Ovary (tissue), 3 donors: ENCODE measurements around the gene TENT5C.

ENCODE experiments used
- CTCF ChIP-seq, 3 donors: fragments of 450-650 bp in 2 of 3; fragments of 200-600 bp in 1 of 3; IDR thresholded peaks; one replicate each; pipeline versions ENCODE4 v1.5.1 to v1.8.0; 2016 to 2022; ENCODE audit warnings: antibody characterized with exemption in 3 of 3, mild to moderate bottlenecking in 1 of 3
- EP300 ChIP-seq: sonication (generic); formaldehyde crosslinking; IDR thresholded peaks from one replicate; pipeline ENCODE4 v1.6.1; 2017; ENCODE audit warnings: antibody characterized with exemption
- POLR2A ChIP-seq: fragments of 450-650 bp; IDR thresholded peaks from one replicate; pipeline ENCODE4 v1.6.1; 2017; ENCODE audit warnings: antibody characterized with exemption, mild to moderate bottlenecking, moderate library complexity
- donor health status: DM: no; HTN: no; CAD: no.

GRCh38 chr1:117605774-117606648, at the start of gene TENT5C:
- TF ChIP-seq POLR2A (peak; percentile 67), CTCF (IDR thresholded peaks at IDR 0.05) (no peak), EP300 (peak; percentile 50)
